ENCODE results near the gene ALK. TPM values are rescaled to one million over a fixed set of nuclear protein-coding genes. Genes with fewer than 3 reads are reported as not detected.
A peak's percentile ranks its signal among the peaks of the same experiment; 100 is the strongest.

Gene ALK
- total RNA-seq, 6 donors from 2014 or later: 0.17 to 2.1 (median 0.35) TPM

- ATAC-seq (ENCODE audit: low FRiP score in 2 of 2) (peak; percentile 8 to 45), DNase-seq (peak in 1 of 2 donors; percentile 72)
- 3% methylated on average over 33 of the region's 71 CpGs; no CpG with 5 or more reads in 1 of the 2 donors for WGBS, 2 donors
- H3K4me3 ChIP-seq: peak overlapping the region in 3 of 4 donors; percentile 27 to 39 (median 35)
- peaks cover 16 to 25% (median 23%) of the 10 kb centered on the region in 4 donors for H3K4me1 ChIP-seq
- H3K9me3 ChIP-seq: no peaks in the 10 kb centered on the region
- H3K36me3 ChIP-seq: no peaks in the 10 kb centered on the region
- H3K27ac ChIP-seq: no peak overlapping the region
- peaks cover 3 to 27% (median 17%) of the 10 kb centered on the region in 4 donors for H3K27me3 ChIP-seq
- TF ChIP-seq POLR2A (IDR thresholded peaks at IDR 0.05): no peak
- no peak for TF ChIP-seq CTCF (IDR thresholded peaks at IDR 0.05)
- TF ChIP-seq EP300 (IDR thresholded peaks at IDR 0.05): no peak
- TF ChIP-seq POLR2AphosphoS5 (IDR thresholded peaks at IDR 0.05): no peak
Observed at GRCh38 chr2:29920631-29921559, 491 bp downstream of the ALK start.

- DNase-seq: peak; percentile 31 to 92
- peak overlapping the region in 3 of 4 donors; percentile 27 to 39 (median 35) for H3K4me3 ChIP-seq
- H3K4me1 ChIP-seq: peaks cover 16 to 25% (median 23%) of the 10 kb centered on the region in 4 donors
- peaks cover 3 to 27% (median 17%) of the 10 kb centered on the region in 4 donors for H3K27me3 ChIP-seq
- no peak overlapping the region for H3K27ac ChIP-seq
- no peaks in the 10 kb centered on the region for H3K9me3 ChIP-seq
- 2 to 4% methylated on average over 5 to 16 of the region's 40 CpGs for WGBS, 2 donors
- no peaks in the 10 kb centered on the region for H3K36me3 ChIP-seq
- peak; percentile 59 to 65 for ATAC-seq (ENCODE audit: low FRiP score in 2 of 2)
- no peak for TF ChIP-seq EP300 (IDR thresholded peaks at IDR 0.05)
- no peak for TF ChIP-seq CTCF (IDR thresholded peaks at IDR 0.05)
- no peak for TF ChIP-seq POLR2AphosphoS5 (IDR thresholded peaks at IDR 0.05)
- no peak for TF ChIP-seq POLR2A (IDR thresholded peaks at IDR 0.05)
Observed at GRCh38 chr2:29920130-29920577, 1.2 kb downstream of the ALK start.

- ATAC-seq (ENCODE audit: low FRiP score in 2 of 2) (no peak), DNase-seq (no peak)
- H3K9me3 ChIP-seq: no peaks in the 10 kb centered on the region
- no peaks in the 10 kb centered on the region for H3K36me3 ChIP-seq
- 60 to 61% methylated on average over 3 of the region's 3 CpGs for WGBS, 2 donors
- H3K4me1 ChIP-seq: peaks cover 16 to 25% (median 23%) of the 10 kb centered on the region in 4 donors
- no peak overlapping the region for H3K4me3 ChIP-seq
- peaks cover 3 to 27% (median 17%) of the 10 kb centered on the region in 4 donors for H3K27me3 ChIP-seq
- TF ChIP-seq POLR2AphosphoS5 (IDR thresholded peaks at IDR 0.05): no peak
- no peak for TF ChIP-seq CTCF (IDR thresholded peaks at IDR 0.05)
- no peak overlapping the region for H3K27ac ChIP-seq
Observed at GRCh38 chr2:29918941-29919340, 2.4 kb downstream of the ALK start.

- peaks cover 3 to 27% (median 17%) of the 10 kb centered on the region in 4 donors for H3K27me3 ChIP-seq
Observed at GRCh38 chr2:29917781-29918180, 3.6 kb downstream of the ALK start.

GRCh38 chr2:29916571-29916970 is 4.8 kb downstream of the ALK start:
- Histone ChIP-seq H3K27ac (no peak overlapping the region), H3K27me3 (peaks cover 3 to 26% (median 16%) of the 10 kb centered on the region in 4 donors), H3K36me3 (no peaks in the 10 kb centered on the region), H3K4me3 (no peak overlapping the region), H3K9me3 (no peaks in the 10 kb centered on the region), H3K4me1 (peaks cover 12 to 18% (median 17%) of the 10 kb centered on the region in 4 donors)
- ATAC-seq (ENCODE audit: low FRiP score in 2 of 2) (no peak), DNase-seq (no peak)
- TF ChIP-seq POLR2AphosphoS5 (IDR thresholded peaks at IDR 0.05) (no peak), EP300 (IDR thresholded peaks at IDR 0.05) (no peak), POLR2A (IDR thresholded peaks at IDR 0.05) (no peak), CTCF (IDR thresholded peaks at IDR 0.05) (no peak)

More at GRCh38 chr2:29917781-29918180, 3.6 kb downstream of the ALK start:
- DNase-seq (no peak), ATAC-seq (ENCODE audit: low FRiP score in 2 of 2) (no peak)
- H3K9me3 ChIP-seq: no peaks in the 10 kb centered on the region
- WGBS, 2 donors: 67 to 80% methylated on average over 1 of the region's 1 CpG
- no peak overlapping the region for H3K27ac ChIP-seq
- no peaks in the 10 kb centered on the region for H3K36me3 ChIP-seq
- H3K4me1 ChIP-seq: peaks cover 16 to 25% (median 23%) of the 10 kb centered on the region in 4 donors
- no peak overlapping the region for H3K4me3 ChIP-seq
- no peak for TF ChIP-seq EP300 (IDR thresholded peaks at IDR 0.05)
